Measurements from ENCODE around the gene MED4.
A peak's percentile ranks its signal among the peaks of the same experiment; 100 is the strongest.

MED4 gene

GRCh38 chr13:48040049-48040448 is 54.9 kb downstream of the MED4 start:
- no peak for TF ChIP-seq CTCF (IDR thresholded peaks at IDR 0.05)
- no peak for DNase-seq
- Mint-ChIP-seq H3K27me3 (ENCODE audit: low read depth, poor library complexity) (no peaks in the 10 kb centered on the region), H3K4me3 (no peak overlapping the region), H3K9me3 (peaks cover 2% of the 10 kb centered on the region), H3K27ac (no peak overlapping the region), H3K36me3 (ENCODE audit: low read depth) (peaks cover 50% of the 10 kb centered on the region), H3K4me1 (peaks cover 22% of the 10 kb centered on the region)

- peaks cover 22% of the 10 kb centered on the region for H3K4me1 Mint-ChIP-seq
These were observed 56.1 kb downstream of the MED4 start for GRCh38 chr13:48038761-48039160.

GRCh38 chr13:48037346-48038173 is 57.3 kb downstream of the MED4 start, which contains the start of gene NUDT15:
Gene NUDT15, plus strand, starts transcription at chr13:48037726. Its CDS starts 21 bp downstream, at chr13:48037747.
- DNase-seq: peak; percentile 91
- Mint-ChIP-seq H3K27me3 (ENCODE audit: low read depth, poor library complexity) (no peaks in the 10 kb centered on the region), H3K36me3 (ENCODE audit: low read depth) (peaks cover 65% of the 10 kb centered on the region), H3K27ac (peak within 1 kb of the TSS; percentile 99), H3K4me3 (peak within 1 kb of the TSS; percentile 90), H3K4me1 (peaks cover 22% of the 10 kb centered on the region), H3K9me3 (peaks cover 23% of the 10 kb centered on the region)
- TF ChIP-seq CTCF (IDR thresholded peaks at IDR 0.05): peak; percentile 96

More at GRCh38 chr13:48038761-48039160, 56.1 kb downstream of the MED4 start:
- no peak for TF ChIP-seq CTCF (IDR thresholded peaks at IDR 0.05)
- no peak for DNase-seq
- H3K27me3 Mint-ChIP-seq (ENCODE audit: low read depth, poor library complexity): no peaks in the 10 kb centered on the region
- H3K9me3 Mint-ChIP-seq: peaks cover 13% of the 10 kb centered on the region
- peaks cover 61% of the 10 kb centered on the region for H3K36me3 Mint-ChIP-seq (ENCODE audit: low read depth)
- peak overlapping the region; percentile 90 for H3K4me3 Mint-ChIP-seq
- peak overlapping the region; percentile 78 for H3K27ac Mint-ChIP-seq

- H3K4me3 Mint-ChIP-seq: no peak overlapping the region
- H3K4me1 Mint-ChIP-seq: no peaks in the 10 kb centered on the region
- H3K9me3 Mint-ChIP-seq: peaks cover 57% of the 10 kb centered on the region
- DNase-seq: no peak
- no peak overlapping the region for H3K27ac Mint-ChIP-seq
- no peaks in the 10 kb centered on the region for H3K27me3 Mint-ChIP-seq (ENCODE audit: low read depth, poor library complexity)
- peaks cover 74% of the 10 kb centered on the region for H3K36me3 Mint-ChIP-seq (ENCODE audit: low read depth)
- TF ChIP-seq CTCF (IDR thresholded peaks at IDR 0.05): no peak
These were observed 65.0 kb downstream of the MED4 start for GRCh38 chr13:48029859-48030258.

- Mint-ChIP-seq H3K4me3 (no peak overlapping the region), H3K36me3 (ENCODE audit: low read depth) (peaks cover 77% of the 10 kb centered on the region), H3K4me1 (no peaks in the 10 kb centered on the region), H3K27me3 (ENCODE audit: low read depth, poor library complexity) (no peaks in the 10 kb centered on the region), H3K9me3 (peaks cover 58% of the 10 kb centered on the region), H3K27ac (no peak overlapping the region)
- no peak for DNase-seq
- TF ChIP-seq CTCF (IDR thresholded peaks at IDR 0.05): no peak
These were observed 66.8 kb downstream of the MED4 start for GRCh38 chr13:48028066-48028465.

Data from nephron progenitor cell (in vitro differentiated cells).